CD4-positive, alpha-beta memory T cell (primary cell): Measurements from ENCODE around the gene CACNA1C. TPM values are rescaled to one million over a fixed set of nuclear protein-coding genes. Genes with fewer than 3 reads are reported as not detected.

Source experiments
- CTCF ChIA-PET: fragments of 350-600 bp; sonication (Branson Sonifier 250); formaldehyde crosslinking; loops from one replicate; lab custom pipeline; 2021; ENCODE audit warnings: inconsistent platforms; ENCODE audit not compliant: partially characterized antibody; lab: Charles Lee
- POLR2A ChIA-PET: fragments of 350-600 bp; sonication (Branson Sonifier 250); formaldehyde crosslinking; loops from one replicate; lab custom pipeline; 2021; ENCODE audit not compliant: partially characterized antibody; lab: Charles Lee
- DNase-seq, 5 donors: peaks; one replicate each; pipeline versions ENCODE4 v3.0.0 to v3.0.0-alpha.2; 2020 to 2022; ENCODE audit warnings: mixed read lengths in 1 of 5
- H3K27ac ChIP-seq: one replicate; pipeline ENCODE4 v1.7.0; 2013; ENCODE audit warnings: low read depth, low read length
- H3K27me3 ChIP-seq: 2 replicates; pipeline ENCODE4 v1.7.0; 2013; ENCODE audit warnings: mild to moderate bottlenecking, low read length, moderate library complexity; ENCODE audit not compliant: insufficient read depth
- H3K36me3 ChIP-seq: 2 replicates; pipeline ENCODE4 v1.7.0; 2013; ENCODE audit warnings: mild to moderate bottlenecking, low read length, moderate library complexity; ENCODE audit not compliant: insufficient read depth
- H3K4me1 ChIP-seq: 2 replicates; pipeline ENCODE4 v1.7.0; 2013; ENCODE audit warnings: mild to moderate bottlenecking, low read length, moderate library complexity; ENCODE audit not compliant: insufficient read depth
- H3K4me3 ChIP-seq, 2 donors: one replicate each; pipeline ENCODE4 v1.7.0; 2013; ENCODE audit warnings: low read length in 2 of 2, mild to moderate bottlenecking in 1 of 2
- H3K9me3 ChIP-seq, 2 donors: one replicate each; pipeline ENCODE4 v1.7.0; 2013; ENCODE audit warnings: low read length in 2 of 2, control low read depth in 1 of 2; ENCODE audit not compliant: control insufficient read depth in 1 of 2
- H3K27ac Mint-ChIP-seq, 7 donors: one replicate each; pipeline ENCODE4 v1.8.0; 2020 to 2021; ENCODE audit warnings: mixed read lengths in 7 of 7, mild to moderate bottlenecking in 6 of 7, inconsistent platforms in 3 of 7, moderate library complexity in 3 of 7
- H3K27me3 Mint-ChIP-seq, 2 donors: one replicate each; pipeline ENCODE4 v1.8.0; 2020 to 2021; ENCODE audit warnings: mixed read lengths in 2 of 2
- H3K36me3 Mint-ChIP-seq, 2 donors: one replicate each; pipeline ENCODE4 v1.8.0; 2020 to 2021; ENCODE audit warnings: mixed read lengths in 2 of 2, inconsistent platforms in 1 of 2, mild to moderate bottlenecking in 1 of 2
- H3K4me1 Mint-ChIP-seq, 4 donors: one replicate each; pipeline ENCODE4 v1.8.0; 2020 to 2021; ENCODE audit warnings: mixed read lengths in 4 of 4, mild to moderate bottlenecking in 1 of 4
- H3K4me3 Mint-ChIP-seq, 8 donors: one replicate each; pipeline ENCODE4 v1.8.0; 2020 to 2021; ENCODE audit warnings: mixed read lengths in 8 of 8, mild to moderate bottlenecking in 7 of 8, moderate library complexity in 6 of 8, inconsistent platforms in 3 of 8
- H3K9me3 Mint-ChIP-seq, 8 donors: one replicate each; pipeline ENCODE4 v1.8.0; 2020 to 2021; ENCODE audit warnings: mixed read lengths in 8 of 8, mild to moderate bottlenecking in 5 of 8, inconsistent platforms in 3 of 8, moderate library complexity in 1 of 8
- intact Hi-C: fragments of 100-400 bp; cut with micrococcal nuclease; formaldehyde crosslinking; loops from one replicate; pipeline ENCODE4 v1.15.1; 2023
- polyA plus RNA-seq, 2 donors: library from polyadenylated mRNA; unstranded; fragments of 300-500 nt; fragmentation: Illumina TruSeq; gene quantifications; one replicate each; pipeline ENCODE4 v1.2.3, GENCODE V29; 2021
- total RNA-seq, 2 experiments: library from RNA; stranded (reverse); gene quantifications; one replicate each; pipeline ENCODE4 v1.2.3, GENCODE V29; 2021

Gene CACNA1C
- total and polyA plus RNA-seq, 4 experiments from 2014 or later: 0.05 to 0.21 (median 0.07) TPM

DNA sequence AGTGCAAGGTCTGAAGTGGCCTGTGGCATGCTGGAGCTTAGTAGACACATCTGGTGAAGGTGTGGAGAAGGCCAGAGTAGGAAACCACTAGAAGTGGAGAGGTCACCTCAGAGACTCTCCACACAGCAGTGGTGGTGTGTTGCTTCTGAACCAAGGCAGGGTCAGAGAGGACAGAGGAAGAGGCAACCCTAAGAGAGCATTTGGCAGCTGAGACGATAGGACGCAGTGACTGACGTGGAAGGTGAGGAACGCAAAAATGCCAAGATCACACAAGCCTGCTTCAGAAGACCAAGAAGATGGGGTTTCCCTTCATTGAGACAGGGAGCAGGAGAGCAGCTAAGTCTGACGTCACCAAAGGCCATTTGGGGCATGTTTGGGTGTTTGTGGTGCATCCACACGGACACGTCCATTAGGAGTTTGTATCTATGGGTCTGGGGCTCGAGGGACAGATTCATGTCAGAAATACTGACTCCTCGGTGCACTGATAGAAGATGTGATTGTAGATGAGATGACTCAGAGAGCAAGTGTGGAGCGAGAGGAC, 338.1 kb downstream of the CACNA1C start:
- no peak overlapping the region for H3K4me3 Mint-ChIP-seq
- no peaks in the 10 kb centered on the region for H3K36me3 Mint-ChIP-seq
- no peaks in the 10 kb centered on the region for H3K9me3 ChIP-seq
- H3K27ac Mint-ChIP-seq: no peak overlapping the region
- no peaks in the 10 kb centered on the region for H3K4me1 ChIP-seq
- no peak for DNase-seq
- CTCF ChIA-PET: no interaction called here
- intact Hi-C loops: no loop called here
- no peak overlapping the region for H3K27ac ChIP-seq
- H3K4me3 ChIP-seq: no peak overlapping the region
- H3K27me3 ChIP-seq: no peaks in the 10 kb centered on the region
- no peaks in the 10 kb centered on the region for H3K4me1 Mint-ChIP-seq
- no peaks in the 10 kb centered on the region for H3K27me3 Mint-ChIP-seq
- no peaks in the 10 kb centered on the region for H3K36me3 ChIP-seq
- no peaks in the 10 kb centered on the region for H3K9me3 Mint-ChIP-seq
- POLR2A ChIA-PET: no interaction called here

DNA sequence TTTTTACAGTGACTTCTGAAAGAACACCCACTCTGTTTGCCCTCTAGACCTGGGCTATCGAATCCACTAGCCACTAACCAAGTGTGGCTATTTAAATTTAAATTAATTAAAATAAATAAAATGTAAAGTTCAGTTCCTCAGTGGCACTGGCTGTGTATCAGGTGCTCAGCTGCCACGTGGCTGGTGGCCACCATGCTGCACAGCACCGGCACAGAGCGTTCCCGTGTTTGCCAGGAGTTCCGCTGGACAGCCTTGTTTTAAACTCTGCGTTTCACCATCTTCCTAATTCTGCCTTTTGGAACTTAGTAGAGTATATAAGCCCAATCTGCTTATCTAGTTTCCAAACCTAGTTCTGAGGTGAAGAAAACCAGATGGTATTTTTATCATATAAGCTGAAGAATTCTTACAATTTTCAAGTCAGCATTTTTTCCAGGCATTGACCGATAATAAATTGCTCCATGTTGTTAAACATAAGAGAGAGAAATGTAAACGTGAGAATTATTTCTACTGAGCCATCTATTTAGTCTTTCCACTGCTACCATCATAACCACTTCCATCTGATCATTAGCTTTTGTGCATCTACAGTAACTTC, 339.0 kb downstream of the CACNA1C start:
- H3K27ac ChIP-seq: no peak overlapping the region
- Mint-ChIP-seq H3K36me3 (no peaks in the 10 kb centered on the region), H3K27me3 (no peaks in the 10 kb centered on the region), H3K27ac (no peak overlapping the region), H3K9me3 (no peaks in the 10 kb centered on the region), H3K4me1 (no peaks in the 10 kb centered on the region), H3K4me3 (no peak overlapping the region)
- no peak overlapping the region for H3K4me3 ChIP-seq
- ChIA-PET POLR2A (no interaction called here), CTCF (interaction anchor here (1.4 to 1.6 kb wide), 3 partner anchors 10 to 29 kb away, joined by 3 to 4 read pairs (median 4); no protein-coding TSS in a partner anchor)
- no peaks in the 10 kb centered on the region for H3K4me1 ChIP-seq
- H3K36me3 ChIP-seq: no peaks in the 10 kb centered on the region
- no peaks in the 10 kb centered on the region for H3K27me3 ChIP-seq
- no peak for DNase-seq
- H3K9me3 ChIP-seq: no peaks in the 10 kb centered on the region
- intact Hi-C loops: no loop called here

DNA sequence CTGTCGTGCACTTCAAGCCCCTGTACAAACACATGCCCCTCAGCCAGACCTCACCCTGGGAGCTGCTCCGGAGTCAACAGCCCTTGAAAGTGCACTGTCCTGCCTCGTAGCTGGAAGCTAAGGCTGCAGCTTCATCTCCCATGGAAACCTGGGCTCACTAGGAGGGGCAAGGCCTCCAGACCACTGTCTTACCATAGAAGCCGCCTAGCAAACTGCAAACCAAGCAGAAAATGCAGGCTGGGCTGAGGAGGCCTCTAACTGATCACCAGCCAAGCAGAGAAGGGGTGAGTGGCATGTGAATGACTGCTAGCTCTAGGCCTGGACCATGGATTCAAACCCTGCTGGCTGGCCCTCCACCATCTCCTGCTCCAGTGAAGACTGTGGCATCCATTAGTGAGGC, 340.2 kb downstream of the CACNA1C start:
- ChIA-PET CTCF (interaction anchor here (1.4 to 1.6 kb wide), 3 partner anchors 9 to 30 kb away, joined by 3 to 4 read pairs (median 4); no protein-coding TSS in a partner anchor), POLR2A (no interaction called here)
- peaks cover 0 to 1% of the 10 kb centered on the region in 2 donors for H3K27me3 Mint-ChIP-seq
- DNase-seq: no peak
- no peaks in the 10 kb centered on the region for H3K9me3 Mint-ChIP-seq
- Histone ChIP-seq H3K27me3 (no peaks in the 10 kb centered on the region), H3K27ac (no peak overlapping the region), H3K4me1 (no peaks in the 10 kb centered on the region), H3K9me3 (no peaks in the 10 kb centered on the region), H3K4me3 (no peak overlapping the region), H3K36me3 (no peaks in the 10 kb centered on the region)
- no peak overlapping the region for H3K27ac Mint-ChIP-seq
- no peak overlapping the region for H3K4me3 Mint-ChIP-seq
- intact Hi-C loops: no loop called here
- H3K36me3 Mint-ChIP-seq: no peaks in the 10 kb centered on the region
- no peaks in the 10 kb centered on the region for H3K4me1 Mint-ChIP-seq

DNA sequence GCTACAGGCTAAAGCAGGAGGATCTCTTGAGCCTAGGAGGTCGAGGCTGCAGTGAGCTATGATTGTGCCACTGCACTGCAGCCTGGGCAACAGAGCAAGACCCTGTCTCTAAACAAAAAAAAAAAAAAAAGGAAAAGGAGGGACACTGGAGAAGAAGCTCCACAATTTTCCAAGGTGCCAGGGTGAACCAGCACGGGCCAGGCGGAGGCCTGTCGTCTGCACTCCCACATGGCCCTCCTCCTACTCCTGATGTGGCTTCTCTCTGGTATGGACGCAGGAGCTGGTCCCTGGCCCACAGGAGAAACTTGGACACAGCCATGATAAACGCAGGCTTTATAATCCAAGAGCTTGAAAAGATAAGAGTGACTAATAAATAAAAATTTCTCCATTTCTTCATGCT, 341.2 kb downstream of the CACNA1C start:
- H3K4me1 Mint-ChIP-seq: no peaks in the 10 kb centered on the region
- no peaks in the 10 kb centered on the region for H3K27me3 ChIP-seq
- POLR2A ChIA-PET: no interaction called here
- H3K27ac Mint-ChIP-seq: no peak overlapping the region
- no peaks in the 10 kb centered on the region for H3K36me3 Mint-ChIP-seq
- H3K4me3 ChIP-seq: no peak overlapping the region
- no peaks in the 10 kb centered on the region for H3K9me3 Mint-ChIP-seq
- no peak for DNase-seq
- H3K36me3 ChIP-seq: no peaks in the 10 kb centered on the region
- H3K9me3 ChIP-seq: no peaks in the 10 kb centered on the region
- no peaks in the 10 kb centered on the region for H3K4me1 ChIP-seq
- no peak overlapping the region for H3K27ac ChIP-seq
- no peak overlapping the region for H3K4me3 Mint-ChIP-seq
- CTCF ChIA-PET: interaction anchor here (0.6 to 2.5 kb wide), 7 partner anchors 8 to 529 kb away, joined by 3 to 14 read pairs (median 3); no protein-coding TSS in a partner anchor
- intact Hi-C loops: no loop called here
- H3K27me3 Mint-ChIP-seq: peaks cover 0 to 1% of the 10 kb centered on the region in 2 donors

DNA sequence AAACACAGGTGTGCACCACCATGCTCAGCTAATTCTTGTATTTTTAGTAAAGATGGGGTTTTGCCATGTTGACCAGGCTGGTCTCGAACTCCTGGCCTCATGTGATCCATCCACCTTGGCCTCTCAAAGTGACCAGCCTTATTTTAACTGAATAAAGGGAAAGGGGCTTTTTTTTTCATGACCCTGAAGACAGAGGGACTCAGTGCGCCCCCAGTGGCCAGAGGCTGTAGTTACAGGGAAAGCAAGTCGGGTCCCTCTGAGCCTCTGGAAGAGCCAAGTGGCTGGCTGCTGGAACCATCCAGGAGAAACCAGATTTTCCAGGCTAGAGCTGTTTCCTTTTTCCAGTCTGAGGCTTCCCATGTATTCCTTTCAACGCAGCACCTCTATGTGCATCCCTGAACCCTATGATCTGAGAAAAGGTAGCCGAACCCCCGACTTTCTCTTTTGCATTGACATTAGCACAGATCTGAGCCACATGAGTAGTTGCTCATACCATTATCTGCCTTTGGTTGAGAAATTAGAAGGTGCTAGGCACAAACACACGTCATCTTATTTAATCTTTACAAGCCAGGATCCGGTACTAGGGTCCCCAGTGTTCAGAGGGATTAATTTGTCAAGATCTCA, 342.7 kb downstream of the CACNA1C start:
- POLR2A ChIA-PET: no interaction called here
- DNase-seq: peak in 2 of 5 donors; percentile 6
- Histone ChIP-seq H3K27ac (no peak overlapping the region), H3K4me1 (no peaks in the 10 kb centered on the region), H3K36me3 (no peaks in the 10 kb centered on the region), H3K9me3 (no peaks in the 10 kb centered on the region), H3K4me3 (no peak overlapping the region), H3K27me3 (no peaks in the 10 kb centered on the region)
- no peaks in the 10 kb centered on the region for H3K4me1 Mint-ChIP-seq
- no peaks in the 10 kb centered on the region for H3K36me3 Mint-ChIP-seq
- intact Hi-C loops: no loop called here
- no peaks in the 10 kb centered on the region for H3K9me3 Mint-ChIP-seq
- H3K27ac Mint-ChIP-seq: no peak overlapping the region
- no peak overlapping the region for H3K4me3 Mint-ChIP-seq
- CTCF ChIA-PET: interaction anchor here (0.7 to 2.5 kb wide), 10 partner anchors 9 to 38 kb away, joined by 3 to 14 read pairs (median 4); no protein-coding TSS in a partner anchor
- H3K27me3 Mint-ChIP-seq: peaks cover 0 to 1% of the 10 kb centered on the region in 2 donors

DNA sequence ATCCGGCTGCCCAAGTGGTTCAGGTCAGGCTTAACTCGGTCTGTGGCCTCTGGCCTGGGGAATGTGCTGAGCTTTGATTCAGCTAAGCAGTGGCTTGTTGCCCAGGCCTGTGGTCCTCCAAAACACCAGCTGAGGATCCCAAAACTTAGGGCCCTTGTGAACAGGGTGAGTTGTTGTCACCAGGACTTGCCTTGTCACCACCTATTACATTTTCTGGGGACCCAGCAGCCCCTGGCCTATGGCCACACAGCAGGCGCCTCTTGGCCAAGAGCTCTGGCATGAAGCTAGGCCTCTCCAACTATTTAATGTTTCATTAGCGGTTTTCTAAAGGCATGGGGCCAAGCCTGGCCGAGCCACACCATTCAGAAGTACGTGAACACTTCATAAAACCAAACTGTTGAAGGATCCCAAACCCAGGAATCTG, 343.7 kb downstream of the CACNA1C start:
- Histone ChIP-seq H3K36me3 (no peaks in the 10 kb centered on the region), H3K9me3 (no peaks in the 10 kb centered on the region), H3K27me3 (no peaks in the 10 kb centered on the region), H3K4me1 (no peaks in the 10 kb centered on the region), H3K27ac (no peak overlapping the region), H3K4me3 (no peak overlapping the region)
- Mint-ChIP-seq H3K27ac (no peak overlapping the region), H3K4me3 (no peak overlapping the region), H3K36me3 (no peaks in the 10 kb centered on the region), H3K4me1 (no peaks in the 10 kb centered on the region), H3K27me3 (peaks cover 0 to 1% of the 10 kb centered on the region in 2 donors), H3K9me3 (peaks cover 0 to 3% (median 0%) of the 10 kb centered on the region in 8 donors)
- intact Hi-C loops: no loop called here
- POLR2A ChIA-PET: no interaction called here
- no peak for DNase-seq
- CTCF ChIA-PET: interaction anchor here (1.4 to 2.0 kb wide), 2 partner anchors 17 to 36 kb away, joined by 3 to 5 read pairs; no protein-coding TSS in a partner anchor

DNA sequence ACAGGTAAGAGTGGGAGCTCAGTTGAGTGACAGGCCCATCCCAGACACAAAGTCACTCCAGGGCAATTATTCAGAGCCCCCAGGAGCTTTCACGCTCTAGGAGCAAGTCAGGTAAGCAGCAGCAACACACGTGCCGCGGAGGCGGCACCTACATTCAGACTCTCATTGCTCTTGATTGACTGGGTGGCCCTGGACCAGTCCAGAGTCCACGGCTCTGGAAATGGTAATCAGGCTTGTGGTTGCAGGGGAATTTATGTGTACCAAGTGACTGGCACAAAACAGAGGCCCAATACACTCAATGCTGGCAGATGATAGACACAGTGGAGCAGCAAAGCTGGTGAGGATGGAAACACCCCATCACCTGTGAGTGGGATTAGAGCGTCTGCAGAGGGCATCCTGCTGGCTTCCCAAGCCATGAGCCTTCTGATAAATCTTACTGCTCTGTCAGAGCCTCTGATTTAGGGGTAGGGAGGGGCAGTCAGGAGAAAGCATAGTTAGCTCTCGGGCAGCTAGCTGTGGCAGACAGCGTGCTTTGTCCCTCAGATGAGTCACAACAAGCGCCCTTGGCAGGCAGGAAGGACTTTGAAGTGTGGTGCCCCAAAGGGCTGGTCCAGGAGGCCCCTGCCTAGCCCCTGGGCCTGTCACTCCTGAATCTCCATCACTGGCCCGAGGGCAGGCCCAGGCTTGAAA, 344.7 kb downstream of the CACNA1C start:
- H3K27ac Mint-ChIP-seq: no peak overlapping the region
- H3K4me1 Mint-ChIP-seq: no peaks in the 10 kb centered on the region
- H3K27me3 Mint-ChIP-seq: peaks cover 0 to 1% of the 10 kb centered on the region in 2 donors
- H3K9me3 Mint-ChIP-seq: peaks cover 0 to 3% (median 0%) of the 10 kb centered on the region in 8 donors
- no peaks in the 10 kb centered on the region for H3K27me3 ChIP-seq
- no peaks in the 10 kb centered on the region for H3K36me3 Mint-ChIP-seq
- no peaks in the 10 kb centered on the region for H3K36me3 ChIP-seq
- CTCF ChIA-PET: interaction anchor here (1.5 to 2.0 kb wide), 2 partner anchors 10 to 16 kb away, joined by 3 to 5 read pairs; no protein-coding TSS in a partner anchor
- no peak for DNase-seq
- intact Hi-C loops: no loop called here
- no peak overlapping the region for H3K4me3 Mint-ChIP-seq
- H3K4me1 ChIP-seq: no peaks in the 10 kb centered on the region
- H3K4me3 ChIP-seq: no peak overlapping the region
- no peaks in the 10 kb centered on the region for H3K9me3 ChIP-seq
- POLR2A ChIA-PET: no interaction called here
- H3K27ac ChIP-seq: no peak overlapping the region
